GM12874 (cell line): ENCODE data around the gene PTPRK.

ENCODE experiments used
- CTCF ChIP-seq: IDR thresholded peaks from 2 replicates; pipeline ENCODE4 v1.5.1; 2011; ENCODE audit warnings: low read depth, mild to moderate bottlenecking, control low read depth, low read length, moderate library complexity; ENCODE audit not compliant: insufficient read depth

PTPRK gene

GRCh38 chr6:128388380-128388779 lies 132.0 kb downstream of the PTPRK start:
- TF ChIP-seq CTCF: no peak

DNA sequence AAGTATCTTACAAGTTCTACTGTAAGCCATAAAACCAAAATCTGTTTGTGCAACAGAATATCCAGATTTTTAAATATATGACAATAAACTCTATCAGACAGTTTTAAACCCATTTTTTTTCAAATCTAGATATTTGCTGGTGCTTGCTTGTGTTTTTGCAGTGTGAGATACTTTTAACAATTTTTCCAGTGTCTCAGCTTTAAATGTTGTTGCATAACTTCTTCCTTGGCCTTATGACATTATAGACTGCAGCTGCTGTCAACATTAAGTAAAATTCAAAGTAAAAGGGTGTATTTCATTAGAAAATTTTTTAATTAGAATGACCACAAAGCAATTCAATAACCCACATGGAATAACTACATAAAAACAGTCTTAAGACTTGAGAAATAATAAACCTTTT lies 139.5 kb downstream of the PTPRK start:
- TF ChIP-seq CTCF: no peak

GRCh38 chr6:128379577-128379976 lies 140.8 kb downstream of the PTPRK start:
- no peak for TF ChIP-seq CTCF

- no peak for TF ChIP-seq CTCF
Observed at GRCh38 chr6:128376952-128377503, 143.4 kb downstream of the PTPRK start.

DNA sequence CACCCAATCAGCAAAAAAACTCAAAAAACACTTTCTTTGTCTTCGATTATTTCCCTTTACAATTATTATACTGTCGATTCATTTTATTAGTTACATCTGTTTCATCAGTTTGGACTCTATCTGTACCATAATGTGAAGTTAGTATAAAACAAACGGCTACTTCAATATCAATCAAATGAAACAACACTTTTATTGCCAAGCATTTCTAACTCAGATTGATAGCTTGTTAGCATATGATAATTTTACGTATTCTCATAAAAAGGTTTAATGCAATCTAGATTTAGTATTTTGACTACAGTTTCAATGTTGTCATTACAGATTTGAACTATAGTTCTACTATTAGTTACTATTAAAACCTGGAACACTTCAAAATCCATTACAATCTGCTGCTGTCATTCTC lies 149.3 kb downstream of the PTPRK start:
- no peak for TF ChIP-seq CTCF

- TF ChIP-seq CTCF: no peak
Observed at GRCh38 chr6:128370072-128370471, 150.3 kb downstream of the PTPRK start.

- TF ChIP-seq CTCF: no peak
Observed at GRCh38 chr6:128368213-128368944, 152.0 kb downstream of the PTPRK start.

GRCh38 chr6:128367437-128367836 lies 153.0 kb downstream of the PTPRK start:
- TF ChIP-seq CTCF: no peak
